Sigmoid colon (tissue), 7 donors: ENCODE data around the gene RAI14. TPM values are rescaled to one million over a fixed set of nuclear protein-coding genes. Genes with fewer than 3 reads are reported as not detected.
"Not testable (repeated sequence)": the region's sequence is repeated elsewhere in the genome, so short reads cannot be mapped to it uniquely, and the experiment has no call there.

Source experiments
- DNase-seq: peaks from one replicate; pipeline ENCODE4 v3.0.0-alpha.2; 2019
- H3K27ac ChIP-seq, 4 donors: fragments of 200-600 bp; sonication (generic); one replicate each; pipeline ENCODE4 v1.5.1; 2016 to 2019; ENCODE audit warnings: mild to moderate bottlenecking in 1 of 4
- H3K27me3 ChIP-seq, 3 donors: fragments of 200-600 bp; sonication (generic); one replicate each; pipeline ENCODE4 v1.5.1; 2019; ENCODE audit warnings: mild to moderate bottlenecking in 1 of 3
- H3K36me3 ChIP-seq, 4 donors: fragments of 200-600 bp; sonication (generic); one replicate each; pipeline ENCODE4 v1.5.1; 2016 to 2019
- H3K4me1 ChIP-seq, 4 donors: fragments of 200-600 bp; sonication (generic); one replicate each; pipeline ENCODE4 v1.5.1; 2017 to 2019
- H3K4me3 ChIP-seq, 4 donors: fragments of 200-600 bp; sonication (generic); one replicate each; pipeline ENCODE4 v1.5.1; 2017 to 2019; ENCODE audit warnings: mild to moderate bottlenecking in 2 of 4, moderate library complexity in 1 of 4
- H3K9me3 ChIP-seq, 4 donors: fragments of 200-600 bp in 3 of 4; sonication (generic) in 3 of 4; one replicate each; pipeline versions ENCODE4 v1.5.1 to v1.6.1; 2013 to 2019
- EP300 ChIP-seq, 4 donors: sonication (generic); formaldehyde crosslinking; IDR thresholded peaks; one replicate each; pipeline ENCODE4 v1.6.1; 2017; ENCODE audit warnings: antibody characterized with exemption in 4 of 4
- POLR2A ChIP-seq, 2 donors: fragments of 450-650 bp; IDR thresholded peaks; one replicate each; pipeline ENCODE4 v1.6.1; 2016; ENCODE audit warnings: antibody characterized with exemption in 2 of 2, mild to moderate bottlenecking in 2 of 2, moderate library complexity in 2 of 2
- POLR2AphosphoS5 ChIP-seq, 4 donors: sonication (generic); formaldehyde crosslinking; IDR thresholded peaks; one replicate each; pipeline ENCODE4 v1.6.1; 2017; ENCODE audit warnings: antibody characterized with exemption in 4 of 4
- WGBS, 2 donors: extraction: QIAGEN DNeasy Blood & Tissue Kit; methylation state at CpG; one replicate each; pipeline ENCODE4 v1.1.7; 2013; 5-methylcytosine and 5-hydroxymethylcytosine counted together
- intact Hi-C: fragments of 100-400 bp; cut with DNase I; formaldehyde crosslinking; loops from one replicate; pipeline ENCODE4 v1.15.1; 2023
- polyA plus RNA-seq, 3 donors: library from polyadenylated mRNA; stranded (reverse); fragments of 200-250 nt; gene quantifications; one replicate each; pipeline ENCODE4 v1.2.3, GENCODE V29; 2013
- total RNA-seq, 4 donors: library from RNA; depleted of rRNA; stranded (reverse); fragments of >200 nt; gene quantifications; one replicate each; pipeline ENCODE4 v1.1.0, GENCODE V29; 2016
- TF ChIP-seq, protein P1 (sequence below), 4 experiments: fragments of 450-650 bp in 3 of 4; fragments of 200-600 bp in 1 of 4; IDR thresholded peaks; one replicate each; pipeline ENCODE4 v1.5.1; 2016 to 2019; ENCODE audit warnings: antibody characterized with exemption in 4 of 4, mild to moderate bottlenecking in 3 of 4, moderate library complexity in 2 of 4
- donor health status: healthy with polysubstance abuse.
- donor health status: Bipolar disorder and iron deficiency.
- donor health status: healthy.

Gene RAI14
- total and polyA plus RNA-seq, 7 donors, result 6.7 to 89.5 (median 23.4) TPM

DNA sequence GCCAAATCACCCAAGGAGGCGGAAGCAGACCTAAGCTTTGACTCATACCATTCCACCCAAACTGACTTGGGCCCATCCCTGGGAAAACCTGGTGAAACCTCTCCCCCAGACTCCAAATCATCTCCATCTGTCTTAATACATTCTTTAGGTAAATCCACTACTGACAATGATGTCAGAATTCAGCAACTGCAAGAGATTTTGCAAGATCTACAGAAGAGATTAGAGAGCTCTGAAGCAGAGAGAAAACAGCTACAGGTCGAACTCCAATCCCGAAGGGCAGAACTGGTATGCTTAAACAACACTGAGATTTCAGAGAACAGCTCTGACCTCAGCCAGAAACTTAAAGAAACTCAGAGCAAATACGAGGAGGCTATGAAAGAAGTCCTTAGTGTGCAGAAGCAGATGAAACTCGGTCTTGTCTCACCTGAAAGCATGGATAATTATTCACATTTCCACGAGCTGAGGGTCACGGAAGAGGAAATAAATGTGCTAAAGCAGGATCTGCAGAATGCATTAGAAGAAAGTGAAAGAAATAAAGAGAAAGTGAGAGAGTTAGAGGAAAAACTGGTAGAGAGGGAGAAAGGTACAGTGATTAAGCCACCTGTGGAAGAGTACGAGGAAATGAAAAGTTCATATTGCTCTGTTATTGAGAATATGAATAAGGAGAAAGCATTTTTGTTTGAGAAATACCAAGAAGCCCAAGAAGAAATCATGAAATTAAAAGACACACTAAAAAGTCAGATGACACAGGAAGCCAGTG, 167.0 kb downstream of the RAI14 start:
- H3K9me3 ChIP-seq, result no peaks in the 10 kb centered on the region
- no peak for DNase-seq
- H3K27me3 ChIP-seq, result no peaks in the 10 kb centered on the region
- peaks cover 7 to 66% (median 19%) of the 10 kb centered on the region in 4 donors for H3K36me3 ChIP-seq
- intact Hi-C loops, result no loop called here
- H3K27ac ChIP-seq, result no peak overlapping the region
- TF ChIP-seq EP300 (IDR thresholded peaks at IDR 0.05), result no peak
- no peak for TF ChIP-seq POLR2AphosphoS5 (IDR thresholded peaks at IDR 0.05)
- no peak for TF ChIP-seq POLR2A (IDR thresholded peaks at IDR 0.05)
- TF ChIP-seq, protein P1, sequence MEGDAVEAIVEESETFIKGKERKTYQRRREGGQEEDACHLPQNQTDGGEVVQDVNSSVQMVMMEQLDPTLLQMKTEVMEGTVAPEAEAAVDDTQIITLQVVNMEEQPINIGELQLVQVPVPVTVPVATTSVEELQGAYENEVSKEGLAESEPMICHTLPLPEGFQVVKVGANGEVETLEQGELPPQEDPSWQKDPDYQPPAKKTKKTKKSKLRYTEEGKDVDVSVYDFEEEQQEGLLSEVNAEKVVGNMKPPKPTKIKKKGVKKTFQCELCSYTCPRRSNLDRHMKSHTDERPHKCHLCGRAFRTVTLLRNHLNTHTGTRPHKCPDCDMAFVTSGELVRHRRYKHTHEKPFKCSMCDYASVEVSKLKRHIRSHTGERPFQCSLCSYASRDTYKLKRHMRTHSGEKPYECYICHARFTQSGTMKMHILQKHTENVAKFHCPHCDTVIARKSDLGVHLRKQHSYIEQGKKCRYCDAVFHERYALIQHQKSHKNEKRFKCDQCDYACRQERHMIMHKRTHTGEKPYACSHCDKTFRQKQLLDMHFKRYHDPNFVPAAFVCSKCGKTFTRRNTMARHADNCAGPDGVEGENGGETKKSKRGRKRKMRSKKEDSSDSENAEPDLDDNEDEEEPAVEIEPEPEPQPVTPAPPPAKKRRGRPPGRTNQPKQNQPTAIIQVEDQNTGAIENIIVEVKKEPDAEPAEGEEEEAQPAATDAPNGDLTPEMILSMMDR (IDR thresholded peaks at IDR 0.05), result no peak
- 91 to 95% methylated on average over 8 of the region's 8 CpGs for WGBS, 2 donors
- H3K4me3 ChIP-seq, result no peak overlapping the region
- H3K4me1 ChIP-seq, result no peaks in the 10 kb centered on the region

DNA sequence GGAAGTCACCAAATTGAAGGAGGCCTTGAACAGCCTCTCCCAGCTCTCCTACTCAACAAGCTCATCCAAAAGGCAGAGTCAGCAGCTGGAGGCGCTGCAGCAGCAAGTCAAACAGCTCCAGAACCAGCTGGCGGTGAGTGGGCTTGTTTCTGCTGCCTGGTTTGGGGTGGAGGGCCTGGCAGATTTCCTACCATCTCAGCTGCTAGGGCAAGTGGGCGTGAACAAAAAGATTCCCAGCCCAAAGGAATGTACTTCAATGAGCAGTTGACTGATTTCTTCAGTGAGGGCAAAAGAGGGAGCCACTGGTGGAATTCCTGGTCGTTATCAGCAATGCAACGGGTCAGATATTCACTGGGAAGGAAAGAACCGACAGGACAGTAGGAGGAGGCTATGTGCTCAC, 170.2 kb downstream of the RAI14 start:
- Histone ChIP-seq H3K27ac (no peak overlapping the region), H3K36me3 (peaks cover 7 to 83% (median 35%) of the 10 kb centered on the region in 4 donors), H3K4me3 (no peak overlapping the region), H3K9me3 (no peaks in the 10 kb centered on the region), H3K4me1 (no peaks in the 10 kb centered on the region), H3K27me3 (no peaks in the 10 kb centered on the region)
- intact Hi-C loops, result no loop called here
- no peak for DNase-seq
- TF ChIP-seq, protein P1 (IDR thresholded peaks at IDR 0.05), result no peak
- WGBS, 2 donors, result 81 to 92% methylated on average over 6 of the region's 6 CpGs

DNA sequence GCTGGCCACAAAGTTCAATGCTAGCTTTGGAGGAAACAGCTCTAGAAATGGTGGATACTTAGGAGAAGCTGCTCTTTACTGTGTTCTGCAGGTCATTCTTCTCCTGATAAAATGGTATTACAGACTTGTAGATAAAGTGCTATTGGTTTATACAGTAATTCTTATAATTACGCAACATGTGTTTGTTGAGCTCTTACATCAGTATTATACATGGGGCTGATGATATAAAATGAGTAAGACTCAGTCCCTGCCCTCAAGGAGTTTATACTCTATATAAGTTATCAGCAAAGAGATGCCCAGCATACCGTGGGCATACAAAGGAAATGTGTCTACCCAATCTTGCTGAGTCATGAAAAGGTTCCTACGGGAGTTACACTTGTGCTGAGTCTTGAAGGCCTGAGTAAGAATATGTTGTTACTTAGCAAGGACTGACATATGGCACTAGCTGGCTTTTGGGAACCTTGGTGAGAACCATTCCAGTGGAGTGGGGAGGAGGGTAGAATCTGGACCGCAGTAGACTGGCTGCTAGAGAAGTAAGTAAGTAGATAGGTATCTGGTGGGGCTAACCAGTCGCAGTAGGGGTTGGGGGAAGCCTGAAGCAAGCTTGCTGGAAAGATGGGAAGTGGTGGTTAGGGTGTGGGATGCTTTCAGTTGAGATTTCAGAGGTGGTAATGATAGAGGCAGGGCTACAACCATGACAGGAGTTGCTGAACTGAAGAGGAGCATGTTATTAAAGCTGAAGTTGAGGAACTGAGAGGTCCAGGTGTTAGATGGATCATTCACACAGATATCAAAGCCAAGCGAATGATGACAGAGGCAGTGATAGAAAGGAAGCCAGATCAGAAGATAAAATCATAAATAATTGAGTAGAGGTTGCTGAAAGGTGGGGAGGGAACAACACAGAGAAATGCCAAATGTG, 171.7 kb downstream of the RAI14 start:
- no peaks in the 10 kb centered on the region for H3K27me3 ChIP-seq
- peaks cover 7 to 96% (median 35%) of the 10 kb centered on the region in 4 donors for H3K36me3 ChIP-seq
- H3K4me1 ChIP-seq, result no peaks in the 10 kb centered on the region
- no peak overlapping the region for H3K4me3 ChIP-seq
- H3K27ac ChIP-seq, result no peak overlapping the region
- intact Hi-C loops, result no loop called here
- H3K9me3 ChIP-seq, result no peaks in the 10 kb centered on the region
- no peak for DNase-seq
- TF ChIP-seq EP300 (IDR thresholded peaks at IDR 0.05) (no peak), POLR2A (IDR thresholded peaks at IDR 0.05) (no peak), POLR2AphosphoS5 (IDR thresholded peaks at IDR 0.05) (no peak)
- TF ChIP-seq, protein P1 (IDR thresholded peaks at IDR 0.05), result no peak
- WGBS, 2 donors, result 84 to 92% methylated on average over 6 of the region's 6 CpGs

DNA sequence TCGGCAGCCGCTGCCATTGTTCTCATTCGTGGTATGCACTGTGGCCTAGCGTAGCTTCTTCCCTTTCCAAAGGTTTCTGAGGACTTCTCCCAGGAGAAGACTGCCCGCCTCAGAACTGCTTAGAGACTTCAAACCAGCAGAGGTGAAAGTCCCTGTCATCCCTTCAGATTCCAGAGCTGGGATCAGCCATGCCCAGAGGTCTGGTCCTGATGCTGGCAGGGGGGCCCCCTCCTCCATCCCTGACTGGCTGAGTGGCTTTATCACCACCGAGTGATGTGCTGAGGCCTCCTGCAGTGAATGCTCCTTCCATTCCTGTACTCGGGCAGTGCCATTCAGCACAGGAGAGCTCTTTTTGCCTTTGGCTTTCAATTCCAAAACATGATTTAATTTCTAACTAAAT, 174.7 kb downstream of the RAI14 start:
- H3K4me1 ChIP-seq, H3K9me3 ChIP-seq, intact Hi-C loops, DNase-seq, H3K4me3 ChIP-seq, H3K27ac ChIP-seq, H3K27me3 ChIP-seq: not testable (repeated sequence)
- H3K36me3 ChIP-seq, result peaks cover 0 to 68% (median 33%) of the 10 kb centered on the region in 4 donors
- 86 to 92% methylated on average over 7 of the region's 7 CpGs for WGBS, 2 donors

DNA sequence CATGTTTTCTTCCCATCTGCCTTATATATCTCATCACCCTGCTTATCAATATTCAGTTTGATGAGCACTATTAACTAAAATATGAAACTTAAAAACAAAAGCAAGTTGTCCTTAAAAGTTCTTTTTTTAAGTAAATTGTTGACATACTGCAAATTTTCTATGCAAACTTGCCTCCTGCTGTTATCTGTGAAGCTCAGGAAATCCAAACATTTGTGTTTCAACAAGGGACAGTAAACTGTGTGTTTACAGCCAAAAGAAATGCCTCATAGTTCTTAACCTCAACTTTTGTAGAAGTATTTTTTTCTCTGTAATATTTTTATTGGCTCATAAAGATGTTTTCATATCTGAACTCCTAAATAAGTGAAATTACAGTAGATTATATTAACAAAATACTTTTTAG, 175.2 kb downstream of the RAI14 start:
- no peaks in the 10 kb centered on the region for H3K4me1 ChIP-seq
- DNase-seq, result no peak
- H3K4me3 ChIP-seq, result no peak overlapping the region
- no peaks in the 10 kb centered on the region for H3K9me3 ChIP-seq
- TF ChIP-seq, protein P1 (IDR thresholded peaks at IDR 0.05), result no peak
- TF ChIP-seq POLR2A (IDR thresholded peaks at IDR 0.05), result no peak
- intact Hi-C loops, result no loop called here
- no peak overlapping the region for H3K27ac ChIP-seq
- peaks cover 0 to 64% (median 30%) of the 10 kb centered on the region in 4 donors for H3K36me3 ChIP-seq
- H3K27me3 ChIP-seq, result no peaks in the 10 kb centered on the region
